HL-60 (cell line): ENCODE results near the gene KRTAP5-9.

ENCODE experiments used
- CTCF ChIP-seq: IDR thresholded peaks from one replicate; pipeline ENCODE4 v1.5.1; 2011; ENCODE audit warnings: low read length, control low read depth, inconsistent platforms; ENCODE audit not compliant: insufficient read depth
- GABPA ChIP-seq: IDR thresholded peaks from 2 replicates; pipeline ENCODE4 v1.6.1; 2012; ENCODE audit warnings: low read depth
- POLR2AphosphoS5 ChIP-seq: IDR thresholded peaks from 2 replicates; pipeline ENCODE4 v1.6.1; 2012; ENCODE audit warnings: low read depth

GRCh38 chr11:71532036-71532610 lies 16.1 kb upstream of the KRTAP5-9 start:
- TF ChIP-seq CTCF (no peak), POLR2AphosphoS5 (no peak), GABPA (no peak)
